SK-N-SH (cell line): ENCODE measurements around the gene CLEC16A. TPM values are rescaled to one million over a fixed set of nuclear protein-coding genes. Genes with fewer than 3 reads are reported as not detected.

Source experiments
- CTCF ChIA-PET: fragments of 300-600, 350-600 bp; formaldehyde crosslinking; extraction: SDS; loops from one replicate; lab custom pipeline; 2021; lab: Yijun Ruan, JAX
- POLR2A ChIA-PET: fragments of 350-600 bp; sonication (Branson Sonifier 250); formaldehyde crosslinking; extraction: SDS; loops from one replicate; lab custom pipeline; 2020; ENCODE audit warnings: antibody characterized with exemption, inconsistent platforms; lab: Yijun Ruan, JAX
- DNase-seq: peaks from one replicate; pipeline ENCODE4 v3.0.0; 2012
- H2AFZ ChIP-seq: fragments of 200-600 bp; sonication (generic); 2 replicates; pipeline ENCODE4 v1.8.1; 2016; ENCODE audit warnings: antibody characterized with exemption, mild to moderate bottlenecking, low read depth
- H3F3A ChIP-seq: fragments of 200-600 bp; sonication (generic); replicated peaks from 2 replicates; pipeline ENCODE3; 2016; ENCODE audit warnings: antibody characterized with exemption, mild to moderate bottlenecking; ENCODE audit not compliant: insufficient read depth
- H3K27ac ChIP-seq, 2 experiments: fragments of 200-500 bp in 1 of 2; fragments of 200-600 bp in 1 of 2; sonication (Bioruptor generic) in 1 of 2; sonication (generic), shearing (Covaris generic) in 1 of 2; 2 replicates each; pipeline versions ENCODE4 v1.5.1 to v1.6.1; 2014 to 2016; ENCODE audit warnings: low read depth in 2 of 2, inconsistent platforms in 1 of 2, low read length in 1 of 2, mild to moderate bottlenecking in 1 of 2, mixed read lengths in 1 of 2
- H3K27me3 ChIP-seq: fragments of 200-600 bp; sonication (generic), shearing (Covaris generic); 2 replicates; pipeline ENCODE4 v1.6.1; 2016; ENCODE audit warnings: mixed run types; ENCODE audit not compliant: insufficient read depth
- H3K36me3 ChIP-seq, 2 experiments: fragments of 200-500 bp in 1 of 2; fragments of 200-600 bp in 1 of 2; sonication (Bioruptor generic) in 1 of 2; sonication (generic) in 1 of 2; replicated peaks in 1 of 2; 2 replicates each; pipeline versions ENCODE3 to v1.5.1; 2014 to 2016; ENCODE audit warnings: low read length in 1 of 2, mild to moderate bottlenecking in 1 of 2; ENCODE audit not compliant: insufficient read depth in 2 of 2, control insufficient read depth in 1 of 2
- H3K4me1 ChIP-seq, 2 experiments: fragments of 200-500 bp in 1 of 2; fragments of 200-600 bp in 1 of 2; sonication (Bioruptor generic) in 1 of 2; sonication (generic), shearing (Covaris generic) in 1 of 2; 2 replicates each; pipeline versions ENCODE4 v1.5.1 to v1.6.1; 2014 to 2016; ENCODE audit warnings: low read depth in 1 of 2, low read length in 1 of 2, mixed run types in 1 of 2; ENCODE audit not compliant: insufficient read depth in 2 of 2, control insufficient read depth in 1 of 2
- H3K4me2 ChIP-seq: fragments of 200-600 bp; sonication (generic), shearing (Covaris generic); 2 replicates; pipeline ENCODE4 v1.6.1; 2017; ENCODE audit warnings: mixed run types
- H3K4me3 ChIP-seq, 2 experiments: fragments of 200-500 bp in 1 of 2; fragments of 200-600 bp in 1 of 2; sonication (Bioruptor generic) in 1 of 2; sonication (generic), shearing (Covaris generic) in 1 of 2; 2 replicates each; pipeline versions ENCODE4 v1.5.1 to v1.8.1; 2014 to 2016; ENCODE audit warnings: low read depth in 2 of 2, inconsistent platforms in 1 of 2, low read length in 1 of 2, mild to moderate bottlenecking in 1 of 2, mixed read lengths in 1 of 2, moderate library complexity in 1 of 2
- H3K79me2 ChIP-seq: fragments of 200-600 bp; sonication (generic); 2 replicates; pipeline ENCODE4 v1.8.1; 2017; ENCODE audit warnings: mild to moderate bottlenecking; ENCODE audit not compliant: insufficient read depth
- H3K9ac ChIP-seq: fragments of 200-600 bp; sonication (generic); 2 replicates; pipeline ENCODE4 v1.6.1; 2017; ENCODE audit warnings: mixed run types
- H3K9me2 ChIP-seq: fragments of 200-600 bp; sonication (generic); 2 replicates; pipeline ENCODE4 v1.6.1; 2017; ENCODE audit warnings: mixed run types
- H3K9me3 ChIP-seq: fragments of 200-600 bp; sonication (generic); 2 replicates; pipeline ENCODE4 v1.6.1; 2017; ENCODE audit warnings: mixed run types, mild to moderate bottlenecking, moderate library complexity
- H4K20me1 ChIP-seq: fragments of 200-600 bp; sonication (generic); 2 replicates; pipeline ENCODE4 v1.6.1; 2017; ENCODE audit warnings: mild to moderate bottlenecking, mixed run types; ENCODE audit not compliant: insufficient read depth
- EP300 ChIP-seq, 2 experiments: IDR thresholded peaks; 2 replicates each; pipeline versions ENCODE4 v1.4.0 to v1.6.1; 2012; ENCODE audit warnings: borderline replicate concordance in 1 of 2, low read depth in 1 of 2, low read length in 1 of 2
- EZH2phosphoT487 ChIP-seq: fragments of 200-600 bp; sonication (generic); IDR thresholded peaks from 2 replicates; pipeline ENCODE4 v1.6.1; 2017; ENCODE audit warnings: low read depth, mixed run types, mild to moderate bottlenecking, antibody characterized with exemption, moderate library complexity, borderline replicate concordance
- FOSL2 ChIP-seq: IDR thresholded peaks from 2 replicates; pipeline ENCODE4 v1.4.0; 2012; ENCODE audit warnings: low read depth, mild to moderate bottlenecking, moderate library complexity, borderline replicate concordance
- FOXM1 ChIP-seq: IDR thresholded peaks from 2 replicates; pipeline ENCODE4 v1.4.0; 2012; ENCODE audit warnings: low read depth, mild to moderate bottlenecking
- GATA2 ChIP-seq: sonication (generic); formaldehyde crosslinking; IDR thresholded peaks from 2 replicates; pipeline ENCODE4 v1.5.0; 2020; ENCODE audit warnings: mild to moderate bottlenecking, missing genetic modification reagents
- IRF3 ChIP-seq: fragments of 150-350 bp; IDR thresholded peaks from 2 replicates; pipeline ENCODE4 v1.6.1; 2016; ENCODE audit warnings: mild to moderate bottlenecking, low read depth, low read length
- JUND ChIP-seq: IDR thresholded peaks from 2 replicates; pipeline ENCODE4 v1.4.0; 2012
- MXI1 ChIP-seq: IDR thresholded peaks from 2 replicates; pipeline ENCODE4 v1.6.1; 2012; ENCODE audit warnings: mild to moderate bottlenecking, low read depth, low read length, improper control_type of control experiment
- PBX3 ChIP-seq: IDR thresholded peaks from 2 replicates; pipeline ENCODE4; 2012
- RXRA ChIP-seq: IDR thresholded peaks from 2 replicates; pipeline ENCODE4 v1.4.0; 2012; ENCODE audit warnings: low read depth, mild to moderate bottlenecking, borderline replicate concordance
- SIN3A ChIP-seq: IDR thresholded peaks from 2 replicates; pipeline ENCODE4 v1.6.1; 2012; ENCODE audit warnings: low read depth, mild to moderate bottlenecking, low read length, moderate library complexity, borderline replicate concordance
- SMC3 ChIP-seq: IDR thresholded peaks from 2 replicates; pipeline ENCODE4 v1.6.1; 2012; ENCODE audit warnings: low read depth, low read length, improper control_type of control experiment
- TAF1 ChIP-seq: IDR thresholded peaks from 2 replicates; pipeline ENCODE4 v1.6.1; 2012; ENCODE audit warnings: low read depth, mild to moderate bottlenecking, low read length, moderate library complexity, borderline replicate concordance
- TEAD4 ChIP-seq: IDR thresholded peaks from 2 replicates; pipeline ENCODE4 v1.4.0; 2012; ENCODE audit warnings: mild to moderate bottlenecking, borderline replicate concordance; ENCODE audit not compliant: insufficient read depth
- USF1 ChIP-seq: IDR thresholded peaks from 2 replicates; pipeline ENCODE4 v1.4.0; 2012; ENCODE audit warnings: low read depth, borderline replicate concordance
- USF2 ChIP-seq: fragments of 150-350 bp; IDR thresholded peaks from 2 replicates; pipeline ENCODE4 v1.6.1; 2017; ENCODE audit warnings: antibody characterized with exemption, low read length, low read depth, borderline replicate concordance
- WGBS: methylation state at CpG from one replicate; pipeline ENCODE4 v1.1.6; 2017; ENCODE audit warnings: low lambda C conversion rate; 5-methylcytosine and 5-hydroxymethylcytosine counted together
- polyA plus RNA-seq, 3 experiments: library from polyadenylated mRNA; depleted of rRNA; stranded (reverse); fragments of >200 nt; gene quantifications; 2 replicates each; pipeline ENCODE4 v1.2.3, GENCODE V29; 2012

Gene CLEC16A
- polyA plus RNA-seq, 1 of the 3 experiments (the other 2 are of a cell fraction), result 13.7 TPM

GRCh38 chr16:11060364-11060763 is 116.0 kb downstream of the CLEC16A start:
- Histone ChIP-seq H3K27me3 (no peaks in the 10 kb centered on the region), H3K9ac (no peak overlapping the region), H3K79me2 (no peaks in the 10 kb centered on the region), H3K27ac (no peak overlapping the region), H3K36me3 (peaks cover 12 to 44% of the 10 kb centered on the region in 2 experiments), H3F3A (no peaks in the 10 kb centered on the region), H3K9me3 (no peaks in the 10 kb centered on the region), H3K9me2 (no peaks in the 10 kb centered on the region), H3K4me3 (no peak overlapping the region), H4K20me1 (no peaks in the 10 kb centered on the region), H3K4me1 (peaks cover 0 to 5% of the 10 kb centered on the region in 2 experiments; a peak in 1 of 4 replicates), H2AFZ (no peak overlapping the region), H3K4me2 (no peak overlapping the region)
- CTCF ChIA-PET, result interaction anchor here (1.3 kb wide), 1 partner anchor 97 kb away, joined by 3 read pairs; no protein-coding TSS in a partner anchor
- POLR2A ChIA-PET, result no interaction called here
- TF ChIP-seq TEAD4, result no peak
- TF ChIP-seq MXI1, result no peak
- no peak for TF ChIP-seq RXRA
- TF ChIP-seq JUND, result no peak
- TF ChIP-seq USF2, result no peak
- TF ChIP-seq GATA2 (CRISPR knock-in tag), result no peak
- no peak for DNase-seq
- 100% methylated on average over 3 of the region's 4 CpGs for WGBS

GRCh38 chr16:11060842-11061241 is 116.5 kb downstream of the CLEC16A start:
- WGBS, result 98% methylated on average over 7 of the region's 7 CpGs
- H3K4me1 ChIP-seq, result peaks cover 0 to 5% of the 10 kb centered on the region in 2 experiments; a peak in 1 of 4 replicates
- TF ChIP-seq USF2 (no peak), FOSL2 (no peak), FOXM1 (no peak), TAF1 (no peak), RXRA (no peak), EZH2phosphoT487 (no peak), USF1 (no peak), IRF3 (no peak), PBX3 (no peak), SMC3 (no peak), JUND (no peak), SIN3A (no peak), GATA2 (CRISPR knock-in tag) (no peak), EP300 (IDR thresholded peaks at IDR 0.05; ENCODE audit: borderline replicate concordance in 1 of 2, low read depth in 1 of 2, low read length in 1 of 2) (no peak)
- no peaks in the 10 kb centered on the region for H3F3A ChIP-seq
- ChIA-PET CTCF (interaction anchor here (0.6 kb wide), 1 partner anchor 106 kb away, joined by 3 read pairs; no protein-coding TSS in a partner anchor), POLR2A (no interaction called here)
- H3K4me2 ChIP-seq, result no peak overlapping the region
- no peak overlapping the region for H3K9ac ChIP-seq
- peaks cover 12 to 47% of the 10 kb centered on the region in 2 experiments for H3K36me3 ChIP-seq
- no peaks in the 10 kb centered on the region for H3K79me2 ChIP-seq
- no peak overlapping the region for H3K4me3 ChIP-seq
- H3K27me3 ChIP-seq, result no peaks in the 10 kb centered on the region
- no peak overlapping the region for H2AFZ ChIP-seq
- H3K27ac ChIP-seq, result no peak overlapping the region
- H3K9me2 ChIP-seq, result no peaks in the 10 kb centered on the region
- no peaks in the 10 kb centered on the region for H3K9me3 ChIP-seq
- no peak for DNase-seq
- no peaks in the 10 kb centered on the region for H4K20me1 ChIP-seq
